GM21515 (cell line): ENCODE data around the gene SLC9A3.

Experiments used
- ATAC-seq: cut with Tn5 transposase; IDR thresholded peaks from one replicate; pipeline ENCODE4 v1.9.1; 2021; ENCODE audit not compliant: unreplicated experiment

The SLC9A3 gene

GRCh38 chr5:555058-555623 is 30.9 kb upstream of the SLC9A3 start:
- ATAC-seq, result no peak

- ATAC-seq, result no peak
Measured at GRCh38 chr5:554284-554988, 30.2 kb upstream of the SLC9A3 start.

DNA sequence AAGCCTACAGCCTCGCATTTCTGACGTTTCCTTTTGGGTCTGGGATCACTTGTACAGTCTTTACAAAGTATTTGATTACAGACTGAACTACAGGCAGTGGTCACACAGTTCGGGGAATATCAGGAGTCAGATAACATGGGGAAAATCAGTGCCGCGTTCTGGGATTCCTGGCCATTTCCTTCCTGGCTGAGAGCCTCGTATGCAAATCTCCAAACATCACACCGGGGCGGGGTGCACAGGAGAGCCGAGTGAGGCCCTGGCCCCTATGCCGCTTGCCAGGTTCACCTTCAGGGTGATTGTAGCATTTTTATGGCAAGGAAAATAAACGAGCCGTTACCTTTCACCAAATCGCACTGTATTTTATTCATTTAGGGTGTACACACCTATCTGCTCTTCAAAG is 29.6 kb upstream of the SLC9A3 start:
- ATAC-seq, result no peak

- ATAC-seq, result no peak
Measured at GRCh38 chr5:551406-551805, 27.2 kb upstream of the SLC9A3 start.

DNA sequence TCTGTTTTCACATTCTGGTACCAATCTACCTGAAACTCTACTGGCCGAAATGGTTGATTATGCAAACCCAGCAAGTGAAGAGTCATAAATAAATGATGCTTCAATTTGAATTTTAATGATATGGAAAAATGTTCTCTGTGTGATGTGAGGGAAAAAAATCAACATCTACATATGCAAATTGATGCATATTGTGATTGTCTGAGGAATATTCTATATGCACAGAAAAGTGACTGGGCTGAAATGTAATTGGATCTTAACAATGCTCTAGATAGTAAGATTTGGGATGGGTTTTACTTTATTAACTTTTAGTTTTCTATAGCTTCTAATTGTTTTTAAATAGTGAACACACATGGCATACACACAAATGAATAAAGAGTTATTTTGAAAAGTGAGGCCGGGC is 25.0 kb upstream of the SLC9A3 start:
- ATAC-seq, result no peak

DNA sequence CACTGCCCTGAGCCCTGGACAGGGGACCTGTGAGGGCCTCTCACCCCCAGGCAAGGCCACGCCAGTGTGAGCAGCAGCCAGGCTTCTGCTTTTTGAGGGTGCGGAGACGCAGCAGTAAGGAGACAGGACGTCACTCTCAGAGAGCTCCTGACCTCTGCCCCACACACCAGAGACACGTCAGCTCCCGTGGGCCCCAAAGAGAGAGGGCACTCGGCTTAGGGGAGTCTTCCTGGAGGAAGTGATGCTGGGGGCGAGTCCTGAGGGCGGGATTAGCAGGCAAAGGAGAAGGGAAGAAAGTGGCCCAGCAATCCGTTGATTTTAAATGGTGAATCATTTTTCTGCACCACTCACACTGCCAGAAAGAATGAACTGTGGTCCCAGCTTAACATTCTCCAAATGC is 24.0 kb upstream of the SLC9A3 start:
- no peak for ATAC-seq

DNA sequence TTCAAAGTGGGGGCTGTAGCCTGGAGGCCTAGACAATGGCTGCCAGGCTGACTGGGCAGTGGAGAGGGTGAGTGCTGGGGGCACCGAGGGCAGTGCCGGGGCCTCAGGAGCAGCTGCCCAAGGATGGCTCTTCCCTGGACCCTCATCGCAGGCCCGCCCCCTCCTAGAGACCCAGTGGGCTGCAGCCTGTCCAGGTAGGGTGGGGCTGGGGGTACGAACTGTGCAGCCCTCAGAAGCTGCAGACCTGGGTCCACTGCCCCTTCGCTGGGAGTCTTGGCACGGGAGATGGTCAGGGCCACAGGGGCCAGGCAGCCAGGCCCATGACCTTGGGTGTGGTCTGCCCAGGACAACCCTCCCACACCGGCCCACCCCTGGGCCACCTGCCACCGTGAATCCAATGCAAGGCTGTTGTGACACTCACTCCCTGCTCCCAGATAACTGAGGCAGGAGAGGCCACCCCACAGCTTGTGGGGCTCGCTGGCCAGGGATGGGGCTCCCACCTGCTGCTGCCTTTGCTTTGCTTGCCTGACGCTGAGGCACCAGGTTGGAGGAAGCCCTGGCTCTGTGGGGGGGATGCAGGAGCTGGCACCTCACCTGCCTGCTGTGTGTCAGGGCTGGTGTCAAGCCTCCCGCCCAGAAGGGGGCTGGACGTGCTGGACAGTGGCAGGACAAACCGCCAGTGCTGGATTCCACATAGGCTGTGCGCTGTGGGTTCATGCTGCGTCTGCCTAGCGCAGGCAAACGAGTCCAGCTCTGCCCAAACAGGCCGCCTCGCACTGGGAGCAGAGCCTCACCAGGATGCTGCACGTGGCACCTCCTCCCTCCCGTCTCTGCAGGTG is 23.1 kb upstream of the SLC9A3 start:
- no peak for ATAC-seq

GRCh38 chr5:546376-546908 is 22.2 kb upstream of the SLC9A3 start:
- no peak for ATAC-seq

DNA sequence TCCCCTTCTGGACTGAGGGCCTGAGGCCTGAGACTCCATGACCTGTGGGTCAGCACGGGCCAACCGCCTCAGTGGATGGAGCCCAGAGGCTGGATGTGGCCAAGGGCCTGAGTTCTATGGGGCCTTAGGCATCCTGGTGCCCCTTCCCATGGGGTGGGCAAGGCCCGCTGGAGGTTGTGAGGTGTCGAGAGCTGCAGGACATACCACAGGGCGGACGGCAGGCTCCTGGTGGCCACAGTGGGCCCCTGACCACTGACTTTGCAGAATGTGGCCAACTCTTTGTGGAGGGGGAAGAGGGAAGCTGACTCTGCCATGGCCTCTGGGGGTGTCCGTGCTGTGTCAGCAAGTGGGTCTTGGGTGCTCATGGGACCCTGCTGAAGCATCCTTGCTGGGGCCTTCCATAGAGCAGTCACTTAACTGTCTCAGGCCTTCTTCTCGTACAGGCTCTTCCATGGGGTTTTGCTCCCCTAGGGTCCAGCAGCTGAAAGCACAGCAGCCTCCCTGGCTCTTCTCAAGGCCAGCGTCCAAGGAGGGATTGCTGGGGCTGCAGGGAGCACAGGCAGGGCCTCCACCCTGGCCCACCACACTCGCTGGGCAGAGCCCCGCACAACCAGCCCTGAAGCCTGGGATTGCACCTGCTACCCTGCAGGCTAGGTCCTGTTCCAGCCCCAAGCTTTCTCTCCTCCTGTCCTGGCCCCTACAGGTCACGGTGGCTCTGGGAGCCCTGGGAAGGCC is 21.6 kb upstream of the SLC9A3 start:
- no peak for ATAC-seq

GRCh38 chr5:544675-545355 is 20.6 kb upstream of the SLC9A3 start:
- ATAC-seq, result no peak

GRCh38 chr5:543755-544674 is 19.8 kb upstream of the SLC9A3 start:
- ATAC-seq, result peak; percentile 89

- ATAC-seq, result no peak
Measured at GRCh38 chr5:543351-543750, 19.1 kb upstream of the SLC9A3 start.

- no peak for ATAC-seq
Measured at GRCh38 chr5:542319-543311, 18.4 kb upstream of the SLC9A3 start.

DNA sequence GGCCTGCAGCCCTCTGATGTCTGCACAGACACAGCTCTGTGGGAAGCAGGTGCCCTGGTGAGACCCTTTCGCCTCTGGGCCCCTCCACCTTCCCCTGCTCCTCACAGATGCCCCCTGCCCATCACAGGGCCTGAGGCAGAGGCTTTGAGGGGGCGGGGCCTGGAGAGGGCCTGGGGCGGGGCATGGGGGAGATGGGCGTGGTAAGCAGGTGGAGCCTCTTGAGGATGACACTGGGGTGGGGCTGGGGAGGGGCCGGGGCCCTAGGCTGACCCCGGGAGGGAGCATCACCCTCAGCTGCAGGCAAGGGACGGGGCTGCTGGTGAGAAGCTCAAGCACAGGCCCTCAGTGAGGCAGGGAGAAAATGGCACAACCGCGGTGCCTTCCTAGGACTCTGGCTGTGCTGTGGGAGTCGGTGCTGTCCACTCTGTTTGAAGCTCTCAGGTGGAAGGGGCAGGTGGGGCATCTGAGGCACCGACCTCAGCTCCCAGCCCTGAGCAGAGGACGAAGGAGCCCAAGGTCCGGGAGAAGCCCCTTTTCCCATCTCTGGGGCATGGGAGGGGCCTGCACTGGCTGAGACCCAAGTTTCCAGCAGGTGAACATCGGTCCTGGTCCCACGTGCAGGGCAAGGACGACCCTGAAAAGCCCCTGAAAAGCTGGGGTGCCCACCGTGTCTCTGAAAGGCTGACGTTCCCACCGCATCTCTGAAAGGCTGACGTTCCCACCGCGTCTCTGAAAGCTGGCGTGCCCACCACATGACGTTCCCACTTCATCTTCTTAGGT is 17.5 kb upstream of the SLC9A3 start:
- ATAC-seq, result no peak

- no peak for ATAC-seq
Measured at GRCh38 chr5:540906-541538, 16.8 kb upstream of the SLC9A3 start.

GRCh38 chr5:540071-540905 is 16.0 kb upstream of the SLC9A3 start:
- no peak for ATAC-seq
